ENCODE results near the gene TPGS2. TPM values are rescaled to one million over a fixed set of nuclear protein-coding genes. Genes with fewer than 3 reads are reported as not detected.
A peak's percentile ranks its signal among the peaks of the same experiment; 100 is the strongest.
"Not testable (repeated sequence)": the region's sequence is repeated elsewhere in the genome, so short reads cannot be mapped to it uniquely, and the experiment has no call there.

TPGS2 gene, protein sequence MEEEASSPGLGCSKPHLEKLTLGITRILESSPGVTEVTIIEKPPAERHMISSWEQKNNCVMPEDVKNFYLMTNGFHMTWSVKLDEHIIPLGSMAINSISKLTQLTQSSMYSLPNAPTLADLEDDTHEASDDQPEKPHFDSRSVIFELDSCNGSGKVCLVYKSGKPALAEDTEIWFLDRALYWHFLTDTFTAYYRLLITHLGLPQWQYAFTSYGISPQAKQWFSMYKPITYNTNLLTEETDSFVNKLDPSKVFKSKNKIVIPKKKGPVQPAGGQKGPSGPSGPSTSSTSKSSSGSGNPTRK
- total RNA-seq: 100 to 1,000 TPM; 128 to 157 TPM

GRCh38 chr18:36828630-36829361, at the start of gene TPGS2, which contains the start of gene KIAA1328:
Gene TPGS2, minus strand, starts transcription at chr18:36829002. Its CDS starts 235 bp downstream, at chr18:36828767.
Gene KIAA1328, plus strand, starts transcription at chr18:36829127. Its CDS starts 12 bp downstream, at chr18:36829139.
- WGBS: under 1% methylated on average over 43 of the region's 83 CpGs
- peak in 2 of 4 experiments; percentile 21 to 43 for TF ChIP-seq CTCF (IDR thresholded peaks at IDR 0.05)
- TF ChIP-seq POLR2AphosphoS5 (IDR thresholded peaks at IDR 0.05): no peak
- TF ChIP-seq POLR2A (IDR thresholded peaks at IDR 0.05): peak; percentile 57
- Histone ChIP-seq H3K36me3 (no peaks in the 10 kb centered on the region), H3K27me3 (replicated peaks; ENCODE audit: insufficient read depth) (no peaks in the 10 kb centered on the region), H3K4me3 (peak within 1 kb of the TSS; percentile 71 to 83), H3K4me1 (replicated peaks) (no peaks in the 10 kb centered on the region), H3K27ac (peak within 1 kb of the TSS; percentile 76 to 81), H3K9me3 (no peaks in the 10 kb centered on the region)
- intact Hi-C loops (cut with DNase I): no loop called here
- DNase-seq (ENCODE audit: low spot score): peak; percentile 80

DNA sequence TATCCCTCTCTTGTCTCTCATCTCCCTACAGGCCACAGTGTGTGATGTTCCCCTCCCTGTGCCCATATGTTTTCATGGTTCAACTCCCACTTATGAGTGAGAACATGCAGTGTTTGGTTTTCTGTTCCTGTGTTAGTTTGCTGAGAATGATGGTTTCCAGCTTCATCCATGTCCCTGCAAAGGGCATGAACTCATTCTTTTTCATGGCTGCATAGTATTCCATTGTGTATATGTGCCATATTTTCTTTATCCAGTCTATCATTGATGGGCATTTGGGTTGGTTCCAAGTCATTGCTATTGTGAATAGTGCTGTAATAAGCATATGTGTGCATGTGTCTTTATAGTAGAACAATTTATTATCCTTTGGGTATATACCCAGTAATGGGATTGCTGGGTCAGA, 45.0 kb upstream of the TPGS2 start:
- H3K36me3 ChIP-seq; intact Hi-C loops (cut with DNase I); H3K27me3 ChIP-seq (replicated peaks; ENCODE audit: insufficient read depth); H3K4me3 ChIP-seq; H3K4me1 ChIP-seq (replicated peaks); DNase-seq (ENCODE audit: low spot score); H3K9me3 ChIP-seq; H3K27ac ChIP-seq: not testable (repeated sequence)

GRCh38 chr18:36872329-36872728, 43.5 kb upstream of the TPGS2 start:
- Histone ChIP-seq H3K27me3 (replicated peaks; ENCODE audit: insufficient read depth) (no peaks in the 10 kb centered on the region), H3K27ac (no peak overlapping the region), H3K4me1 (replicated peaks) (no peaks in the 10 kb centered on the region), H3K36me3 (no peaks in the 10 kb centered on the region), H3K9me3 (no peaks in the 10 kb centered on the region), H3K4me3 (no peak overlapping the region)
- no peak for DNase-seq (ENCODE audit: low spot score)
- TF ChIP-seq CTCF (IDR thresholded peaks at IDR 0.05) (no peak), POLR2AphosphoS5 (IDR thresholded peaks at IDR 0.05) (no peak), POLR2A (IDR thresholded peaks at IDR 0.05) (no peak)
- intact Hi-C loops (cut with DNase I): no loop called here

GRCh38 chr18:36871801-36872200, 43.0 kb upstream of the TPGS2 start:
- intact Hi-C loops (cut with DNase I): no loop called here
- 82% methylated on average over 3 of the region's 3 CpGs for WGBS
- Histone ChIP-seq H3K27me3 (replicated peaks; ENCODE audit: insufficient read depth) (no peaks in the 10 kb centered on the region), H3K4me1 (replicated peaks) (no peaks in the 10 kb centered on the region), H3K27ac (no peak overlapping the region), H3K4me3 (no peak overlapping the region), H3K9me3 (no peaks in the 10 kb centered on the region), H3K36me3 (no peaks in the 10 kb centered on the region)
- DNase-seq (ENCODE audit: low spot score): no peak
- TF ChIP-seq POLR2AphosphoS5 (IDR thresholded peaks at IDR 0.05) (no peak), CTCF (IDR thresholded peaks at IDR 0.05) (no peak), POLR2A (IDR thresholded peaks at IDR 0.05) (no peak)

- no peaks in the 10 kb centered on the region for H3K9me3 ChIP-seq
- no peaks in the 10 kb centered on the region for H3K4me1 ChIP-seq (replicated peaks)
- no peak overlapping the region for H3K4me3 ChIP-seq
- no peak for TF ChIP-seq POLR2AphosphoS5 (IDR thresholded peaks at IDR 0.05)
- no peak for TF ChIP-seq CTCF (IDR thresholded peaks at IDR 0.05)
- TF ChIP-seq POLR2A (IDR thresholded peaks at IDR 0.05): no peak
- no peak for DNase-seq (ENCODE audit: low spot score)
- H3K27me3 ChIP-seq (replicated peaks; ENCODE audit: insufficient read depth): no peaks in the 10 kb centered on the region
- WGBS: 90% methylated on average over 1 of the region's 1 CpG
- intact Hi-C loops (cut with DNase I): no loop called here
- H3K36me3 ChIP-seq: no peaks in the 10 kb centered on the region
- H3K27ac ChIP-seq: no peak overlapping the region
Observed at GRCh38 chr18:36867056-36867455, 38.3 kb upstream of the TPGS2 start.
